Heart left ventricle (tissue), 13 donors: ENCODE results near the gene CASP7.
"Not testable (repeated sequence)": the region's sequence is repeated elsewhere in the genome, so short reads cannot be mapped to it uniquely, and the experiment has no call there.

ENCODE experiments used
- CTCF ChIP-seq, 12 donors: fragments of 200-600 bp; sonication (generic) in 4 of 12; IDR thresholded peaks; one replicate each; pipeline versions ENCODE4 v1.5.0 to v1.8.0; 2018 to 2022; ENCODE audit warnings: antibody characterized with exemption in 12 of 12, mild to moderate bottlenecking in 5 of 12
- POLR2A ChIP-seq, 2 donors: fragments of 450-650 bp; IDR thresholded peaks; one replicate each; pipeline ENCODE4 v1.6.1; 2017; ENCODE audit warnings: antibody characterized with exemption in 2 of 2, mild to moderate bottlenecking in 2 of 2, moderate library complexity in 2 of 2
- donor health status: ischemic (EF 13 %, LVEDD 7.1; RV severe dilation, severe dysfunction).
- donor health status: DM: no; HTN: yes; CAD: no.
- donor health status: DM: no; HTN: no; CAD: no.
- donor health status: ischemic (EF 25% LVEDD 6.9; RV normal size, moderate dysfunction).
- donor health status: ischemic (EF 25% LVEDD 5.7; RV mildly dilated, moderate dysfunction).
- donor health status: ischemic (EF 35%, LVEDD 5.7; RV mildly dilated, moderate dysfunction).
- donor health status: nonischemic (EF 11% LVEDD 7.7; RV severe dilation, severe dysfunction).
- donor health status: DM: yes; HTN: yes; CAD: no.
- donor health status: PGD.
- donor health status: ischemic (EF 29% LVEDD 5.4; RV normal size, mild dysfunction).
- donor health status: nonischemic (EF 23%, LVEDD 6.1; RV moderate dilation, normal function).

- TF ChIP-seq CTCF, POLR2A (IDR thresholded peaks at IDR 0.05): not testable (repeated sequence)
Measured at GRCh38 chr10:113652456-113652855, 27.3 kb upstream of the CASP7 start.
